IPS-18a (cell line): Measurements from ENCODE around the gene MCMBP.
"Not testable (repeated sequence)": the region's sequence is repeated elsewhere in the genome, so short reads cannot be mapped to it uniquely, and the experiment has no call there.

Experiments
- H3K27ac ChIP-seq: one replicate; pipeline ENCODE4 v1.5.1; 2013; ENCODE audit warnings: low read length
- H3K27me3 ChIP-seq: one replicate; pipeline ENCODE4 v1.6.1; 2013; ENCODE audit warnings: mild to moderate bottlenecking, low read length; ENCODE audit not compliant: control insufficient read depth, insufficient read depth
- H3K36me3 ChIP-seq: one replicate; pipeline ENCODE4 v1.6.1; 2013; ENCODE audit warnings: low read depth, low read length; ENCODE audit not compliant: control insufficient read depth
- H3K4me1 ChIP-seq: one replicate; pipeline ENCODE4 v1.6.1; 2013; ENCODE audit warnings: low read depth, low read length; ENCODE audit not compliant: control insufficient read depth
- H3K4me3 ChIP-seq: one replicate; pipeline ENCODE4 v1.5.1; 2013; ENCODE audit warnings: low read length
- H3K9ac ChIP-seq: one replicate; pipeline ENCODE4 v1.6.1; 2013; ENCODE audit warnings: mild to moderate bottlenecking, low read length, moderate library complexity
- H3K9me3 ChIP-seq: one replicate; pipeline ENCODE4 v1.6.1; 2013; ENCODE audit warnings: low read depth, low read length; ENCODE audit not compliant: control insufficient read depth

MCMBP gene

DNA sequence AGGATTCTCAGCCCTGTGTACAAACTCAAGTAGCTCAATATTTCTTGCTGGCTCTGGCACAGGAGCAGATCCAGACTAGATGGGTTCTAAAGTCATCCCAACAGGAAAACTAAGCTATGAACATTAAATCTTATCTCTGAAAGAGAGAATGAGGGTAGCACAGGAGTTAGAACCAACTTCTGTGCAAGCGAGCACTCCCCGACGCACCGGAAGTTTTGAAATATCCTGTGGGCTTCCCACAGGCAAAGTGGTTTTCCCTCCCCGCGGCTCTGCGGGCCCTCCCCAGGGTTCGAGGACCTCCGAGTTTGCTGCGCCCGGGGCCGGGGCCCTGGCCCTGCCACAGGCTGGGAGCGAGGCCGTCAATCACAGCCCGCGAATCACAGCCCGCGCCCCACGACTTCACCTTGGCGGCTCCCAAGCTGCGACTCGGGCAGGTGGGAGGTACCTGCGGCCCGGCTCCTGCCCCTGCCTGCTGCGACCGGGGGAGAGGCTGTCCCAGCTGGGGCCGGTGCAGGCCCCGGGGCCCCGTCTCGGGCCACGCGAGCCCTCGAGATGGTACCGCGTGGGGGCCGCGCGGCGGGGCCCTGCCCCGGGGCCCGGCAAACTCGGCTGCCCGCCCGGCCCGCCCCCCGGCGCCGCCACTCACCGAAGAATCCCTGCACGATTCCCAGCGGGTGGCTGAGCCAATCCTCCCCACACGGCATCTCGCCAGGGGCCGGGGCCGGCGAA lies 598 bp downstream of the MCMBP start:
- Histone ChIP-seq H3K4me3 (peak overlapping the region; percentile 92), H3K9ac (peak overlapping the region; percentile 81), H3K36me3 (no peaks in the 10 kb centered on the region), H3K9me3 (no peaks in the 10 kb centered on the region), H3K27ac (no peak overlapping the region), H3K27me3 (no peaks in the 10 kb centered on the region), H3K4me1 (peaks cover 6% of the 10 kb centered on the region)

GRCh38 chr10:119869398-119869797 lies 3.2 kb downstream of the MCMBP start:
- H3K9ac ChIP-seq, H3K36me3 ChIP-seq, H3K4me1 ChIP-seq, H3K9me3 ChIP-seq, H3K27ac ChIP-seq, H3K4me3 ChIP-seq, H3K27me3 ChIP-seq: not testable (repeated sequence)

DNA sequence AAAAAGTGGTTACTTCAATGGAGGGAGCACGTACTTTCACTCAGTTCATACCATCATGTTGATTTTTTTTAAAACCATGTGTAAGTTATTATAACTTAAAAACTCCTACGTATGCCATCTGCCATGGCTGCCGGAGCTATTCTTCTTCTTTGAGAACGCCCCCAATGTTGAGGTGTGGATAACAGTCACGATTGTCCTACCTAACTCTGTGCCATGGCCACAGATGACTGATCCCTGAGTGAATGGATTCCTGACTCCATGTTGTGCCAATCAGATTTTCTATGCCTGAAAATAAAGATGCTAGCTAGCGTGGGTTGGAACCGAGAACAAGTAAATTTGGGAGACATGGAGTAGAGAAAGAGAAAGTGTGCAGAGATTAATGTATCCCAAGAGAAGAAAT lies 5.3 kb downstream of the MCMBP start:
- Histone ChIP-seq H3K27ac (no peak overlapping the region), H3K4me1 (no peaks in the 10 kb centered on the region), H3K4me3 (no peak overlapping the region), H3K9ac (no peak overlapping the region), H3K9me3 (no peaks in the 10 kb centered on the region), H3K36me3 (no peaks in the 10 kb centered on the region), H3K27me3 (no peaks in the 10 kb centered on the region)

GRCh38 chr10:119865699-119866240 lies 6.9 kb downstream of the MCMBP start:
- Histone ChIP-seq H3K9ac (no peak overlapping the region), H3K4me3 (no peak overlapping the region), H3K4me1 (peaks cover 5% of the 10 kb centered on the region), H3K27ac (no peak overlapping the region), H3K36me3 (no peaks in the 10 kb centered on the region), H3K27me3 (no peaks in the 10 kb centered on the region), H3K9me3 (no peaks in the 10 kb centered on the region)

- H3K4me1 ChIP-seq = peaks cover 8% of the 10 kb centered on the region
- no peak overlapping the region for H3K4me3 ChIP-seq
- H3K27me3 ChIP-seq = no peaks in the 10 kb centered on the region
- H3K36me3 ChIP-seq = peaks cover 2% of the 10 kb centered on the region
- H3K27ac ChIP-seq = no peak overlapping the region
- H3K9ac ChIP-seq = no peak overlapping the region
- H3K9me3 ChIP-seq = no peaks in the 10 kb centered on the region
Observed at GRCh38 chr10:119863951-119864565, 8.6 kb downstream of the MCMBP start.

DNA sequence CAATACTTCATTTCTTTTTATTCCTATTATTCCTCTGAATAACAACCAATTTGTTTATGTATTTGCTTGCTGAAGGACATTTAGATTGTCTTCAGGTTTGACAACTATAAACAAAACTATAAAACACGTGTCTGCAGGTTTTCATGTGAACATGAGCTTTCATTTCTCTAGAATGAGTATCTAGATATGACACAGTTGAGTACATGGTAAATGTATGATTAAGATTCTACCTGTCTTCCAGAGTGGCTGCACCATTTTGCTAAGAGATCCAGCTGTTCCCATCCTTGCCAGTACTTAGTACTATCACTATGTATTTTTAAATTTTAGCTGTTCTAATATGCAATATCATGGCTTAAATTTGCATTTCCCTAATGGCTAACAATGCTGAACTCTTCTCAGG lies 10.1 kb downstream of the MCMBP start:
- Histone ChIP-seq H3K27ac (no peak overlapping the region), H3K9ac (no peak overlapping the region), H3K4me3 (no peak overlapping the region), H3K36me3 (peaks cover 12% of the 10 kb centered on the region), H3K4me1 (peaks cover 8% of the 10 kb centered on the region), H3K27me3 (no peaks in the 10 kb centered on the region), H3K9me3 (no peaks in the 10 kb centered on the region)

DNA sequence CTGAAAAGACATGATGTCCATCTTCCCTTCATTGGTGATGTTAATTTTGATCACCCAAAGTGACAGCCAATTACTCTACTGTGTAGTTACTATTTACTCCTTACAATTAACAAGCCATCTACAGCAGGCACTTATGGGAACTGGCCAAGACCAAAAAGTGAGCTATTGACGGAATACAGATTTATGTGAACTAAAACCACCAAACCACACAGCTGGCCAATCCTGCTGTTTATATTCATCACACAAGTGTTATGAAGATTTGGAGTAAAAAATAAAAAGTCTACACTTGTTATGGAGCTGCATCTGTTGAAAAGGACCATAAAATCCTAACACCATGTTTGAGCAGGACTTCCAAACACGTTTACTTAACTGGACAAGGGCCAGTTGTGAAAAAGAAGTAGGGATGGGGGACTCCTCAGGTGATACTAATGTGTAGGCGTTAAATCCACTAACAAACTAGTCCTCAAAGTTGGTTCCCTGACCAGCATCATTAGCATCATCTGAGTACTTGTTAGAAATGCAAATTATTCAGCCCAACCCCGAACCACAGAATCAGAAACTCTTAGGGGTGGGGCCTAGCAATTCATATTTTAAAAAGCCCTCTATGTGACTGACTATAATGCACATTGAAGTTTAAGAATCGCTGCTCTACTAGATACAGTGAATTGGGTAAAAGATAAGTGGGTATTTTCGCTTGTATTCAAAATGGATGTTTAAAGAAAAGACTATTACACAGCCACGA lies 11.6 kb downstream of the MCMBP start:
- H3K27ac ChIP-seq = no peak overlapping the region
- no peak overlapping the region for H3K4me3 ChIP-seq
- no peaks in the 10 kb centered on the region for H3K27me3 ChIP-seq
- H3K36me3 ChIP-seq = peaks cover 22% of the 10 kb centered on the region
- H3K9ac ChIP-seq = no peak overlapping the region
- H3K9me3 ChIP-seq = no peaks in the 10 kb centered on the region
- H3K4me1 ChIP-seq = peaks cover 8% of the 10 kb centered on the region

- H3K27me3 ChIP-seq = no peaks in the 10 kb centered on the region
- H3K4me1 ChIP-seq = peaks cover 8% of the 10 kb centered on the region
Observed at GRCh38 chr10:119859420-119860258, 13.0 kb downstream of the MCMBP start.

GRCh38 chr10:119858063-119858462 lies 14.6 kb downstream of the MCMBP start:
- Histone ChIP-seq H3K36me3 (peaks cover 34% of the 10 kb centered on the region), H3K4me3 (no peak overlapping the region), H3K27me3 (no peaks in the 10 kb centered on the region)

More at GRCh38 chr10:119859420-119860258, 13.0 kb downstream of the MCMBP start:
- Histone ChIP-seq H3K27ac (no peak overlapping the region), H3K36me3 (peaks cover 23% of the 10 kb centered on the region), H3K4me3 (no peak overlapping the region), H3K9ac (no peak overlapping the region), H3K9me3 (no peaks in the 10 kb centered on the region)

DNA sequence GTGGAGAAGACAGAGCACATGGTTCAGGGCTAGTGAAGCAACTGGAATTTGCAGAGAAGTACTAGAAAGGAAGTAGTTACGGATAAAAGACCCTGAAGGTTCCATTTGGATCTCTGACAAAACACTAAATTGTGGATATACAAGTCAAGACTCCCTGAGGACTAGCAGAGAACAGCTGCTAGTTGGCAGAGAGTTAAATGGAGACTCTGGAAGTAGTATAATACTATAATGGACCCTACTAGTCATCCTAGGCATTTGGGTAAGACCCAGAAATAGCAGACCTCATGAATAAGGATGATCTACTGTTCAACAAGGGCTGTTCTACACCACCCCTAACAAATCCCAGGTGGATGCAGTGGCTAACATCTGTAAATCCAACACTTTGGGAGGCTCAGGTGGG lies 19.1 kb downstream of the MCMBP start:
- Histone ChIP-seq H3K4me3 (no peak overlapping the region), H3K9me3 (no peaks in the 10 kb centered on the region), H3K4me1 (no peaks in the 10 kb centered on the region), H3K9ac (no peak overlapping the region), H3K27me3 (no peaks in the 10 kb centered on the region), H3K36me3 (peaks cover 62% of the 10 kb centered on the region), H3K27ac (no peak overlapping the region)

More at GRCh38 chr10:119858063-119858462, 14.6 kb downstream of the MCMBP start:
- H3K9me3 ChIP-seq = no peaks in the 10 kb centered on the region
- no peak overlapping the region for H3K27ac ChIP-seq
- H3K4me1 ChIP-seq = peaks cover 8% of the 10 kb centered on the region
- H3K9ac ChIP-seq = no peak overlapping the region

GRCh38 chr10:119852822-119853221 lies 19.8 kb downstream of the MCMBP start:
- Histone ChIP-seq H3K4me1 (no peaks in the 10 kb centered on the region), H3K4me3 (no peak overlapping the region), H3K27ac (no peak overlapping the region), H3K9ac (no peak overlapping the region), H3K9me3 (no peaks in the 10 kb centered on the region), H3K36me3 (peaks cover 66% of the 10 kb centered on the region), H3K27me3 (no peaks in the 10 kb centered on the region)
